HUES48 (cell line): ENCODE data around the gene NHEJ1.
"Not testable (repeated sequence)": the region's sequence is repeated elsewhere in the genome, so short reads cannot be mapped to it uniquely, and the experiment has no call there.

Experiments used
- H3K27ac ChIP-seq: one replicate; pipeline ENCODE4 v1.7.0; 2013; ENCODE audit warnings: low read depth, low read length, inconsistent platforms
- H3K27me3 ChIP-seq: 2 replicates; pipeline ENCODE4 v1.6.1; 2013; ENCODE audit warnings: mild to moderate bottlenecking, low read length; ENCODE audit not compliant: control insufficient read depth, insufficient read depth
- H3K36me3 ChIP-seq: 2 replicates; pipeline ENCODE4 v1.6.1; 2013; ENCODE audit warnings: low read length; ENCODE audit not compliant: control insufficient read depth, insufficient read depth
- H3K4me1 ChIP-seq: 2 replicates; pipeline ENCODE4 v1.6.1; 2013; ENCODE audit warnings: mild to moderate bottlenecking, low read length; ENCODE audit not compliant: control insufficient read depth, insufficient read depth
- H3K4me3 ChIP-seq: 2 replicates; pipeline ENCODE4 v1.5.1; 2013; ENCODE audit warnings: mild to moderate bottlenecking, low read depth, low read length
- H3K9ac ChIP-seq: 2 replicates; pipeline ENCODE4 v1.6.1; 2013; ENCODE audit warnings: mild to moderate bottlenecking, low read depth, low read length, moderate library complexity
- H3K9me3 ChIP-seq: 2 replicates; pipeline ENCODE4 v1.6.1; 2013; ENCODE audit warnings: low read length; ENCODE audit not compliant: control insufficient read depth, insufficient read depth

Gene NHEJ1

DNA sequence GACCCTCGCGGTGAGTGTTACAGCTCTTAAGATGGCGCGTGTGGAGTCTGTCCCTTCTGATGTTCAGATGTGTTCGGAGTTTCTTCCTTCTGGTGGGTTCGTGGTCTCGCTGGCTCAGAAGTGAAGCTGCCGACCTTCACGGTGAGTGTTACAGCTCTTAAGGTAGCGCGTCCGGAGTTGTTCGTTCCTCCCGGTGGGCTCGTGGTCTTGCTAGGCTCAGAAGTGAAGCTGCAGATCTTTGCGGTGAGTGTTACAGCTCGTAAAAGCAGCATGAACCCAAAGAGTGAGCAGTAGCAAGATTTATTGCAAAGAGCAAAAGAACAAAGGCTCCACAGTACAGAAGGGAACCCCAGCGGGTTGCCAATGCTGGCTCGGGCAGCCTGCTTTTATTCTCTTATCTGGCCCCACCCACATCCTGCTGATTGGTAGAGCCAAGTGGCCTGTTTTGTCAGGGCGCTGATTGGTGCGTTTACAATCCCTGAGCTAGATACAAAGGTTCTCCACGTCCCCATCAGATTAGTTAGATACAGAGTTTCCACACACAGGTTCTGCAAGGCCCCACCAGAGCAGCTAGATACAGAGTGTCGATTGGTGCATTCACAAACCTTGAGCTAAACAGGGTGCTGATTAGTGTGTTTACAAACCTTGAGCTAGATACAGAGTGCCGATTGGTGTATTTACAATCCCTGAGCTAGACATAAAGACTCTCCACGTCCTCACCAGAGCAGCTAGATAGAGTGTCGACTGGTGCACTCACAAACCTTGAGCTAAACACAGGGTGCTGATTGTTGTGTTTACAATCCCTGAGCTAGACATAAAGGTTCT lies 40.1 kb upstream of the NHEJ1 start:
- not testable (repeated sequence) for H3K27ac ChIP-seq, H3K4me3 ChIP-seq, H3K27me3 ChIP-seq, H3K4me1 ChIP-seq, H3K36me3 ChIP-seq, H3K9ac ChIP-seq, H3K9me3 ChIP-seq

- H3K9me3 ChIP-seq = no peaks in the 10 kb centered on the region
- no peaks in the 10 kb centered on the region for H3K36me3 ChIP-seq
- no peak overlapping the region for H3K27ac ChIP-seq
- no peak overlapping the region for H3K4me3 ChIP-seq
- H3K27me3 ChIP-seq = no peaks in the 10 kb centered on the region
- no peaks in the 10 kb centered on the region for H3K4me1 ChIP-seq
- H3K9ac ChIP-seq = no peak overlapping the region
Measured at GRCh38 chr2:219199470-219200211, 39.0 kb upstream of the NHEJ1 start.

DNA sequence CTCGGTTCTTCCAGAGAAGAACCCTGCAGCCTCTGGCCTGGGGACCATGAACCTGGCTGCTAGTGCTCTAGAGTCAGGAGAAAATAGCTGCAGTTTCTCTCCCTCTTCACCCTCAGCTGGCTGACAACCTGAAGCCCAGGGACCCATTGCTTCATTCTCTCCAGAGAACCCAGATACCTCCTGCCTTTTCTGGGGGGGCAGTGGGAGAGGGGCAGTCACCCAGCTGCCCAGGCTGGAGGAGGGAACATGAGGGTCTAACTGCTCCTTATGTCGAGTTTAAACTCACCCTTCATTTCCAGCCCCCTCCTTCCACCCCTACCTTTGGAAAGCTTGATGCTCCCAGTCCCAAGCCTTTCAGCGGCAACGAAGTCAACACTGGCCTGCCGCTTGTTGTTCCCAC lies 38.4 kb upstream of the NHEJ1 start:
- Histone ChIP-seq H3K9me3 (no peaks in the 10 kb centered on the region), H3K4me3 (no peak overlapping the region), H3K9ac (no peak overlapping the region), H3K36me3 (no peaks in the 10 kb centered on the region), H3K27ac (no peak overlapping the region), H3K27me3 (no peaks in the 10 kb centered on the region), H3K4me1 (no peaks in the 10 kb centered on the region)

GRCh38 chr2:219197388-219197787 lies 36.8 kb upstream of the NHEJ1 start:
- no peak overlapping the region for H3K9ac ChIP-seq
- H3K27me3 ChIP-seq = no peaks in the 10 kb centered on the region
- no peak overlapping the region for H3K27ac ChIP-seq

DNA sequence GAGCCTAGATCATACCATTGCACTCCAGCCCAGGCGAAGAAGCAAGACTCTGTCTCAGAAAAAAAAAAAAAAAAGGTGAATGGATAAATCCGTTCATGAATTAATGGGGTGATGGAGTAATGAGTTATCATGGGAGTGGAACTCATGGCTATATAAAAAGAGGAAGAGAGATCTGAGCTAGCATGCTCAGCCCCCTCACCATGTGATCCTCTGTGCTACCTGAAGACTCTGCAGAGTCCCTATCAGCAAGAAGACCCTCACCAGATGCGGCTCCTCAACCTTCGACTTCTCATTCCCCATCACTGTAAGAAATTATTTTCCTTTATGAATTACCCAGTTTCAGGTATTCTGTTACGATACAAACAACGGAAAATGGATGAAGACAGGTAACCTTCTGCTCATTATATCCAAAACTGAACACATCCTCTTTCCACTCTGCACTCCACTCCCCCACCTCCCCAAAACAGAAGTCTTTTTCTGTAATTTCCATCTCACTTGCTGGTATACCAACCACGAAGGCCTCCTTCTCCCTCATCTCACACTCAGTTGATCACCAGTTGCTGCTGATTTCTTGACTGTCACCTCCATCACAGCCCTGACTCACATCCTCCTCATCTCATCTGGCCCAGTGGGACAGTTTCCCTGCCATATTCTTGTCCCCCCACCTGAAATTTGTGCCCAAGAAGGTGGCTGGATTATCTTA lies 26.3 kb upstream of the NHEJ1 start:
- no peak overlapping the region for H3K9ac ChIP-seq
- H3K36me3 ChIP-seq = peaks cover 25% of the 10 kb centered on the region

More at GRCh38 chr2:219197388-219197787, 36.8 kb upstream of the NHEJ1 start:
- no peaks in the 10 kb centered on the region for H3K4me1 ChIP-seq
- H3K36me3 ChIP-seq = no peaks in the 10 kb centered on the region
- no peaks in the 10 kb centered on the region for H3K9me3 ChIP-seq
- no peak overlapping the region for H3K4me3 ChIP-seq

DNA sequence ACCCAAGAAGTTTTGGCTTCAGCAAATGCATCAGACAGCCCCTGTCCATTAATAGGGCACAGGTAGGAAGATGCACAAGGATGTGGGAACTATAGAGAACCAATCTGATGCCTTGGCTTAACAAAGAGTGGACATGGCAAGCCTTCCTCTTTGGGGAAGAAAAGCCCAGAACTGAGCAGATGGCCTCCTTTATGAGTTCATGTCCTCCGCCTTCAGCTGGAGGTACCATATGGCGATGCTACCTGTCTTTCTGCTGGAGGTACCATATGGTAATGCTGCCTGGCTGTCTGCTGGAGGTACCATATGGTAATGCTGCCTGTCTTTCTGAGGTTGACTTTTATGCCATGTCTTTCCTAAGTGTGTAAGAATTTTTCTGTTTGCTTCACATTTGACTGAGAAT lies 23.5 kb upstream of the NHEJ1 start:
- Histone ChIP-seq H3K27ac (no peak overlapping the region), H3K9me3 (no peaks in the 10 kb centered on the region)

More for the DNA sequence above, 26.3 kb upstream of the NHEJ1 start:
- Histone ChIP-seq H3K4me1 (no peaks in the 10 kb centered on the region), H3K27ac (no peak overlapping the region), H3K27me3 (no peaks in the 10 kb centered on the region), H3K9me3 (no peaks in the 10 kb centered on the region), H3K4me3 (no peak overlapping the region)

GRCh38 chr2:219183151-219183772 lies 22.6 kb upstream of the NHEJ1 start:
- Histone ChIP-seq H3K9me3 (no peaks in the 10 kb centered on the region), H3K4me1 (0 out of 2 replicates have a peak, but pooled peaks cover 5% of the 10 kb centered on the region), H3K9ac (no peak overlapping the region), H3K36me3 (peaks cover 48% of the 10 kb centered on the region), H3K27me3 (no peaks in the 10 kb centered on the region), H3K27ac (no peak overlapping the region), H3K4me3 (no peak overlapping the region)

More for the DNA sequence above, 23.5 kb upstream of the NHEJ1 start:
- no peaks in the 10 kb centered on the region for H3K4me1 ChIP-seq
- peaks cover 48% of the 10 kb centered on the region for H3K36me3 ChIP-seq
- H3K9ac ChIP-seq = no peak overlapping the region
- no peaks in the 10 kb centered on the region for H3K27me3 ChIP-seq
- no peak overlapping the region for H3K4me3 ChIP-seq

DNA sequence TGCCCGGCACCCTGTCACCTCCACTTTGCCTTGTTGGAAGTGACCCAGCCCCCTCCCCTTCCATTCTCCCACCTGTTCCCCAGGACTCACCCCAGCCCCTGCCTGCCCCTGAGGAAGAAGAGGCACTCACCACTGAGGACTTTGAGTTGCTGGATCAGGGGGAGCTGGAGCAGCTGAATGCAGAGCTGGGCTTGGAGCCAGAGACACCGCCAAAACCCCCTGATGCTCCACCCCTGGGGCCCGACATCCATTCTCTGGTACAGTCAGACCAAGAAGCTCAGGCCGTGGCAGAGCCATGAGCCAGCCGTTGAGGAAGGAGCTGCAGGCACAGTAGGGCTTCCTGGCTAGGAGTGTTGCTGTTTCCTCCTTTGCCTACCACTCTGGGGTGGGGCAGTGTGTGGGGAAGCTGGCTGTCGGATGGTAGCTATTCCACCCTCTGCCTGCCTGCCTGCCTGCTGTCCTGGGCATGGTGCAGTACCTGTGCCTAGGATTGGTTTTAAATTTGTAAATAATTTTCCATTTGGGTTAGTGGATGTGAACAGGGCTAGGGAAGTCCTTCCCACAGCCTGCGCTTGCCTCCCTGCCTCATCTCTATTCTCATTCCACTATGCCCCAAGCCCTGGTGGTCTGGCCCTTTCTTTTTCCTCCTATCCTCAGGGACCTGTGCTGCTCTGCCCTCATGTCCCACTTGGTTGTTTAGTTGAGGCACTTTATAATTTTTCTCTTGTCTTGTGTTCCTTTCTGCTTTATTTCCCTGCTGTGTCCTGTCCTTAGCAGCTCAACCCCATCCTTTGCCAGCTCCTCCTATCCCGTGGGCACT lies 21.9 kb upstream of the NHEJ1 start:
- no peaks in the 10 kb centered on the region for H3K27me3 ChIP-seq
- no peak overlapping the region for H3K27ac ChIP-seq
- H3K9ac ChIP-seq = no peak overlapping the region
- 0 out of 2 replicates have a peak, but pooled peaks cover 5% of the 10 kb centered on the region for H3K4me1 ChIP-seq
- no peak overlapping the region for H3K4me3 ChIP-seq
- peaks cover 48% of the 10 kb centered on the region for H3K36me3 ChIP-seq
- H3K9me3 ChIP-seq = no peaks in the 10 kb centered on the region

DNA sequence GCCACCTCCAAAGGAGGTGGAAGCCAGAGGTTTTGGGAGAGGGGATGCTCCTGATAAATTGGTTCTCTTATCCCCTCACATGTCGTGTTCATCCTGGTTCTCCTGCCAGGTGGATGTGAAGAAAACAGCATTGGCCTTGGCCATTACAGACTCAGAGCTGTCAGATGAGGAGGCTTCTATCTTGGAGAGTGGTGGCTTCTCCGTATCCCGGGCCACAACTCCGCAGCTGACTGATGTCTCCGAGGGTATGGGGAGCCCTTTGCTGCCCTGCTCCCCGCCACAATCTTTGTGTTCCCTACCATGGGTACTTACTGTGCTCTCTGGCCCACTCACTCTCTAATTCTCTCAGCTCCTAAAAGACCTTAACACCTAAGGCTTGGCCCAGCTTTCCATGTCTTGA lies 20.9 kb upstream of the NHEJ1 start:
- Histone ChIP-seq H3K4me3 (no peak overlapping the region), H3K27me3 (no peaks in the 10 kb centered on the region), H3K27ac (no peak overlapping the region), H3K36me3 (peaks cover 48% of the 10 kb centered on the region), H3K4me1 (0 out of 2 replicates have a peak, but pooled peaks cover 5% of the 10 kb centered on the region), H3K9ac (no peak overlapping the region), H3K9me3 (no peaks in the 10 kb centered on the region)

DNA sequence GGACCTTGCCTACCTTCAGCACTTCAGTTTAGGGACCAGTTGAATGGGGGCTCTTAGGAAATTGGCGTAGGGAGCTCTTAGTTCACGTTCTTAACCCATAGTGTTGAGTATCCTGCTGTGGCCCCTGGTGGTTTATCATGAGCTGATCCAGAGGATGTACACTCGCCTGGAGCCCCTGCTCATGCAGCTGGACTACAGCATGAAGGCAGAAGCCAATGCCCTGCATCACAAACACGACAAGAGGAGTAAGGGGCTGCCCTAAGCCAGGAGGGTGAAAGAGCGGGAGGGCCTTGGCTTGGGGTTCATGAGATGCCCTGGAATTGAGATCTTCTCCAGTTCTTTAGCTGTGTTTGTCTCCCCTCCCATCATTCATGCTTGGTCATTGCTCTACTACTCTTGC lies 20.3 kb upstream of the NHEJ1 start:
- Histone ChIP-seq H3K27me3 (no peaks in the 10 kb centered on the region), H3K4me3 (no peak overlapping the region), H3K27ac (no peak overlapping the region), H3K9me3 (no peaks in the 10 kb centered on the region), H3K36me3 (peaks cover 48% of the 10 kb centered on the region), H3K4me1 (peaks cover 6% of the 10 kb centered on the region), H3K9ac (no peak overlapping the region)
